GM18873 (cell line): ENCODE data around the gene CGREF1.

Experiments
- ATAC-seq: cut with Tn5 transposase; IDR thresholded peaks from one replicate; pipeline ENCODE4 v1.9.1; 2021; ENCODE audit warnings: mild to moderate bottlenecking, moderate library complexity, moderate number of reproducible peaks; ENCODE audit not compliant: unreplicated experiment, low FRiP score

The CGREF1 gene, protein sequence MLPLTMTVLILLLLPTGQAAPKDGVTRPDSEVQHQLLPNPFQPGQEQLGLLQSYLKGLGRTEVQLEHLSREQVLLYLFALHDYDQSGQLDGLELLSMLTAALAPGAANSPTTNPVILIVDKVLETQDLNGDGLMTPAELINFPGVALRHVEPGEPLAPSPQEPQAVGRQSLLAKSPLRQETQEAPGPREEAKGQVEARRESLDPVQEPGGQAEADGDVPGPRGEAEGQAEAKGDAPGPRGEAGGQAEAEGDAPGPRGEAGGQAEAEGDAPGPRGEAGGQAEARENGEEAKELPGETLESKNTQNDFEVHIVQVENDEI

GRCh38 chr2:27118525-27119329 lies at the start of gene CGREF1:
Gene CGREF1 (minus strand): TSS chr2:27119128. CDS start chr2:27104366, 14,762 bp downstream.
- ATAC-seq: no peak

- ATAC-seq: no peak
Measured at GRCh38 chr2:27164960-27165763, 46.2 kb upstream of the CGREF1 start.

GRCh38 chr2:27162151-27163121 lies 43.5 kb upstream of the CGREF1 start:
- no peak for ATAC-seq

DNA sequence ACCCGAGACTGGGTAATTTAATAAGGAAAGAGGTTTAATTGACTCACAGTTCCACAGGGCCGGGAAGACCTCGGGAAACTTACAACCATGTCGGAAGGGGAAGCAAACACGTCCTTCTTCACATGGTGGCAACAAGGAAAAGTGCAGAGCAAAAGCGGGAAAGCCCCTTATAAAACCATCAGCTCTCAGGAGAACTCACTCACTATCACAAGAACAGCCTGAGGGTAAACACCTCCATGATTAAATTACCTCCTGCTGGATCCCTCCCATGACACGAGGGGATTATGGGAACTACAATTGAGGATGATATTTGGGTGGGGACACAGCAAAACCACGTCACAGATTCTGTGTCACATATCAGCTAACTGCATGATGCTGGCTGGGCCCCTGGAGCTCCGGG lies 41.3 kb upstream of the CGREF1 start:
- no peak for ATAC-seq

DNA sequence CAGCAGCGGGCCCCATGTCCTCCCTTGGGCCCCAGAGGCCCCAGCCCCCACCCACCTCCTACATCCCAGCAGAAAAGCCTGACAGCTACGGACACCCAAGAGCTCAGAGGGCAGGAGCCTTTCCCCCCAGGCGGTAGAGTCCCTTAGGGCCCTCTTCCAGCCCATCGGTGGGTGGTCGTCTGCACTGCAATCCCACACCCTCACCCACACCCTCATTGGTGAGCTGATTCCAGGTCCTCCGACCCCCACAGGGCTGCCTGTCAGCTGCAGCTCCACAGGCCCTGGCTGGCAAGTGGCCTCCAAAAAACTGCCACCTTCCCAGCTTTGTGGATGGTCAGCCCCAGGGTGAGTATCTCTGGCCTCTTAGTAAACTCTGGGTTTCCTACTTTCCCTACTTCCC lies 40.3 kb upstream of the CGREF1 start:
- no peak for ATAC-seq

DNA sequence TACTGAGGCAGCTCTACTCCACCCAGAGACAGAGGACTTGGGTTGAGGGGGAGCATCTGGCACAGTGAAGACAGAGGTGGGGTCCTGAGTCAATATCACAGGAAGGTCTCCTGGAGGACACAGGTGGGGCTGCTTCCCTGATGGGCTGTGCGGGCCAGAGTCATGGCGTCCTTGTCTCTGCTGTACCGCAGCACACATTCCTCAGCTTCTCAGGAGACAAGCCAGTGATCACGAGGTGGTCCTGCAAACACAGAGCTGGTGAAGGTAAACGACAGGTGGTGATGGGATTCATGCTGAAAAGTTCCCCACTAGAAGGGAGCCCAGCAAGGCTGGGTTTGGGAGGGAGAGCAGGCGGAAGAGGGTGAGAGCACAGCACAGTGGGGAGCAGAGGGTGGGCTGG lies 39.5 kb upstream of the CGREF1 start:
- no peak for ATAC-seq

GRCh38 chr2:27155069-27155520 lies 36.2 kb upstream of the CGREF1 start:
- ATAC-seq: no peak

GRCh38 chr2:27154488-27154887 lies 35.6 kb upstream of the CGREF1 start:
- no peak for ATAC-seq

- ATAC-seq: no peak
Measured at GRCh38 chr2:27152796-27153464, 34.0 kb upstream of the CGREF1 start.

- ATAC-seq: no peak
Measured at GRCh38 chr2:27152102-27152795, 33.3 kb upstream of the CGREF1 start.

DNA sequence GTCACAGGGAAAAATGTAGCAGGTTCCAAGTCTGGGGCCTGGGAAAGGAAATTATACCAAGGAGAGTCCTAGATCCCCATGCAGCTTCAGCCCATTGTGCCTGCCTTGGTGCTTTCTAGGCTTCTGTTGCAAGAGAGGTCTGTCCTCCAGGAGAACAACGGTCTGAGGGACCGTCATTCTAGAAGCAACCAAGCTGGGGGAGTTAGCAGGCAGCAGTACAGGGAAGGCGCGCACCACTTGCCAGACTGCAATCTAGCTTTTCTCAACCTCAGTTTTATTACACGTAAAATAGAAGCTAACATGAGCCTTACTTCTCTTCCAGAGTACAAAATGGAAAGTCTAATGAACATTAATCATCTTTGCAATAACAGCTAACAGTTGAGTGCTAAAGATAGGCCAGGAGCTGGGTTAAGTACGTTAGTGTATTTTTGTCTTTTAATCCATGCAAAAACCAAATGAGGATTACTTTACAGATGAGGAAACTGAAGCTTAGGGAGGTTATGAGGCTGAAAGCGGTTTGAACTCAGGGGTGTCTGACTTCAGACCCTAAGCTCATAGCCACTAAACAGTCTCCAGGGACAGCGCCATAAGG lies 31.8 kb upstream of the CGREF1 start:
- no peak for ATAC-seq

DNA sequence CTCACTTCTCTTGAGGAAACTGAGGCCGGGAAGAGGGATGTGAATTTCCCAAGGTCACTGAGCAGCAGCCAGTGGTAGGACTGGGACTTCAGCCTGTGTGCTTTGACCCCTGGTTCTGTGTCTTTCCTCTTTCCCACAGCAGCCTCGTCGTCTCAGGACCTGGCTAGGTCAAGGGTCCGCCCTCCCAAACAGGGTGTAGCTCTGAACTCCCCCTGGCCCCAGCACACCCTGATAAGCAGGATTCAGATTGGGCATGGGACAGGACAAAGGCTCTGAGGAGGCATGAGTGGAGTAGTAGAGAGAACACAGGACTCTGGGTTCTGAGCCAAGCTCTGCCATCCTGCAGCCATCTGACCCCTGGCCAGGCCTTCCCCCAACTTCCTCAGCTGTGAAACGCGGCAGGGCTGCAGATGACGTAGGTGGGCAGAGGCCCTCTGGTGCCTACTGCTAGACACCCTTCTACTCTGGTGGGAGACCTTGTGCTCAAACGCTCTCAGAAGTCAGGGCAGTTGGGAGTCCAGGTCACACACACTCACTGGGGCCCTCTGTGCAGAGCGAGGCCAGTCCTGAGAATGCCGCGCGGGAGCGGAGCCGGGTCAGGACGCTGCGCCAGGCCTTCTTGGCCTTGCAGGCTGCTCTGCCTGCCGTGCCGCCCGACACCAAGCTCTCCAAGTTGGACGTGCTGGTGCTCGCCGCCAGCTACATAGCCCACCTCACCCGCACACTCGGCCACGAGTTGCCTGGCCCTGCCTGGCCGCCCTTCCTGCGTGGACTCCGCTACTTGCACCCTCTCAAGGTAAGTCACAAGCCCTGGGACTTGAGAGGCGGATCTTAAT lies 30.9 kb upstream of the CGREF1 start:
- ATAC-seq: no peak

DNA sequence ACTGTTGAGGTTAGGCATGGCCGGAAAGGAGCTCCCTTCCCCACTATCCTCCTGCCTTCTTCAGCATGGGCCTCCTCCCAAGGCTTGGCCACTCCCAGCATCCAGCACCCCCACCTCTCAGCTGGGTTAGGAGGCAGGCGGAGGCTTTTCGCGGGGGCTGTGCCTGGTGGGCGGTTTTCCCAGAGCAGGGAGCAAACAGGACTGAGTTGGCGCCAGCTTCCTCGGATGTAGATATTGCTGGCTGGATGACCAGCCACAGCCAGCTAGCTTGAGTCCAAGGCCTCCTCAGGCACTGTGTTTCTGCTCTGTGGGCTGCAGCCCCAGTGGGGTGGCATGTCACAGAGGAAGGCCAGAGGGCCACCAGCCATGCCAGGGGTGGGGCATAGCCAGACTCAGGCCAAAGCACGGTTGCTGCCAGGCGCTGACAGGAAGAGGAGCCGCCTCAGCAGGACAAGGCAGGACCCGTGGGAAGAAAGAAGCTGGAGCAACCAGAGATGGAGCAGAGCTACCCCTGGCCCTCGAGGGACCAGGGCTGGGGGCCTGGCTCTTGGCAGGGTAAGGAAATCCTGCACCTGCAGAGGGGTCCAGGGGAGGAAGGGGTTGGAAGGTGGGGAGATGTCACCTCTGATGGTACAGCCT lies 30.0 kb upstream of the CGREF1 start, which contains the start of gene TCF23:
Gene TCF23 (plus strand): TSS at position 204 of the 639 bp plus-strand sequence. CDS start 130 bp downstream, at position 334.
- ATAC-seq: no peak

GRCh38 chr2:27147935-27148334 lies 29.0 kb upstream of the CGREF1 start:
- no peak for ATAC-seq

GRCh38 chr2:27145682-27146081 lies 26.8 kb upstream of the CGREF1 start:
- no peak for ATAC-seq

DNA sequence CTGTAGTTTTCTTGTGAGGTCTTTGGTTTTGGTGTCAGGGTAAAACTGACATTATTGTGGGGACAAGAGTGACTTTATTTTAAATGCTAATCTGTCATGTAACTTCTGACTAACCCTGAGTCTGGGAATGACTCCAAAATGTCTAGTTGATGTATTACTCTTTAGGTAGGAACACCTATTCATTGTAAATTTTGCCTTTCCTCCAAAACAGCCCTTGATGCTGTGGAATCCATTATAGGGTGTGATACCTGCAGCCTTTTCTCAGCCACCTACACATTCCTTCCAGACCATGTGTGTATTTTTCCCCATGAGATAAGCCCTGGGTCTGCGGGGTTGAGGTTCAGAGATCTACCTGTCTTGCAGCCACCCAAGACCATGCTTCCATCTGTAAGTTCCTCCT lies 24.4 kb upstream of the CGREF1 start:
- ATAC-seq: no peak

DNA sequence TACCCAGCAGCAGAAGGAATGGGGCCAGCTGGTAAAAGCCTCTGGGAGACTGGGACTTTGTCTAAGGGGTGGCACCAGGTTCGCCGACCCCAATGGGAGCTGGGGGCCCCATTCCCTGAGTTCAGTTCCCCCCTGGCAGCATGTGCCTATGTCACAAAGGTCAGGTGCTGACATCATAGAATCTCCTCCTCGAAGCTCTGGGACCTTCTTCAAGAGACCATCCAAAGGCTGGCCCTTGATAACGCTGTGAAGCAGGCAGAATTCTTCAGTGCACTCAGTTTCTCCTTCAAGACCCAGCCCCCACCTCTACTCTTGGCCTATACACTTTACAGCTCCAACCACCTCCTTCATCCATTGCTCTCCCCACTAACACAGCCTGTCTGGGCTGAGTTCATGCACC lies 20.4 kb upstream of the CGREF1 start, which contains the start of gene PRR30:
Gene PRR30 (minus strand): TSS at position 101 of the 400 bp plus-strand sequence. CDS start 1,081 bp downstream, outside the sequence.
- ATAC-seq: no peak
